T1000 (cell line): ENCODE results near the gene SLC39A2.

Experiments
- DNase-seq: peaks from one replicate; lab custom pipeline; 2025; ENCODE audit warnings: mixed read lengths; lab: John Stamatoyannopoulos, UW

Gene SLC39A2

GRCh38 chr14:21047378-21047781 lies 48.3 kb downstream of the SLC39A2 start:
- DNase-seq, result no peak

GRCh38 chr14:21048638-21049037 lies 49.5 kb downstream of the SLC39A2 start:
- DNase-seq, result no peak

- DNase-seq, result no peak
Observed at GRCh38 chr14:21049271-21049673, 50.2 kb downstream of the SLC39A2 start.

- DNase-seq, result no peak
Observed at GRCh38 chr14:21050597-21050996, 51.5 kb downstream of the SLC39A2 start.
